Measurements from ENCODE around the gene CFAP206. TPM values are rescaled to one million over a fixed set of nuclear protein-coding genes. Genes with fewer than 3 reads are reported as not detected.

CFAP206 gene
- total RNA-seq, 2 donors from 2014 or later, result 8.7 to 10.5 TPM

DNA sequence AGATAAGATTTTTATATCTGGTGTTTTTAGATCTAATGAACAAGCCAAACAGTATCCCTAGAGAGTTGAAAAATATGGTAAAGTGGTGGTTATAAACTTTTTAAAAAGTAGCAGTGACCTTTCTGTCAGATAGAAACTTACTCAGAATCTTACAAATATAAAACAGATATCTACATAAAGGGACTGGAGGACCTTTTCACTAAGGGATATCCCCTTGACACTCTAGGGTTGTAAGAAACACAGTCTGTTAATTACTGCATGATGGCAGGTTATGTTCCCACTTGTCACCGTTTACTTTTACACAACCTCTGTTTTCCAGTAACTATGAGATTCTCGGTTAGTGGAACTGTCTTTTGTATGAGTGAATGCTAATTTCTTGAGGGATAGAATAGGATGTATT, 11.5 kb downstream of the CFAP206 start:
- no peak for DNase-seq (ENCODE audit: low spot score)
- intact Hi-C loops (cut with DNase I), result no loop called here
- H3K27ac ChIP-seq, result no peak overlapping the region
- no peaks in the 10 kb centered on the region for H3K36me3 ChIP-seq
- H3K9me3 ChIP-seq, result no peaks in the 10 kb centered on the region
- no peaks in the 10 kb centered on the region for H3K27me3 ChIP-seq (replicated peaks; ENCODE audit: insufficient read depth)
- H3K4me1 ChIP-seq (replicated peaks), result no peaks in the 10 kb centered on the region
- H3K4me3 ChIP-seq, result no peak overlapping the region
- TF ChIP-seq POLR2A (IDR thresholded peaks at IDR 0.05) (no peak), POLR2AphosphoS5 (IDR thresholded peaks at IDR 0.05) (no peak)
- TF ChIP-seq, protein P1, sequence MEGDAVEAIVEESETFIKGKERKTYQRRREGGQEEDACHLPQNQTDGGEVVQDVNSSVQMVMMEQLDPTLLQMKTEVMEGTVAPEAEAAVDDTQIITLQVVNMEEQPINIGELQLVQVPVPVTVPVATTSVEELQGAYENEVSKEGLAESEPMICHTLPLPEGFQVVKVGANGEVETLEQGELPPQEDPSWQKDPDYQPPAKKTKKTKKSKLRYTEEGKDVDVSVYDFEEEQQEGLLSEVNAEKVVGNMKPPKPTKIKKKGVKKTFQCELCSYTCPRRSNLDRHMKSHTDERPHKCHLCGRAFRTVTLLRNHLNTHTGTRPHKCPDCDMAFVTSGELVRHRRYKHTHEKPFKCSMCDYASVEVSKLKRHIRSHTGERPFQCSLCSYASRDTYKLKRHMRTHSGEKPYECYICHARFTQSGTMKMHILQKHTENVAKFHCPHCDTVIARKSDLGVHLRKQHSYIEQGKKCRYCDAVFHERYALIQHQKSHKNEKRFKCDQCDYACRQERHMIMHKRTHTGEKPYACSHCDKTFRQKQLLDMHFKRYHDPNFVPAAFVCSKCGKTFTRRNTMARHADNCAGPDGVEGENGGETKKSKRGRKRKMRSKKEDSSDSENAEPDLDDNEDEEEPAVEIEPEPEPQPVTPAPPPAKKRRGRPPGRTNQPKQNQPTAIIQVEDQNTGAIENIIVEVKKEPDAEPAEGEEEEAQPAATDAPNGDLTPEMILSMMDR (IDR thresholded peaks at IDR 0.05), result no peak
- 72% methylated on average over 2 of the region's 2 CpGs for WGBS

DNA sequence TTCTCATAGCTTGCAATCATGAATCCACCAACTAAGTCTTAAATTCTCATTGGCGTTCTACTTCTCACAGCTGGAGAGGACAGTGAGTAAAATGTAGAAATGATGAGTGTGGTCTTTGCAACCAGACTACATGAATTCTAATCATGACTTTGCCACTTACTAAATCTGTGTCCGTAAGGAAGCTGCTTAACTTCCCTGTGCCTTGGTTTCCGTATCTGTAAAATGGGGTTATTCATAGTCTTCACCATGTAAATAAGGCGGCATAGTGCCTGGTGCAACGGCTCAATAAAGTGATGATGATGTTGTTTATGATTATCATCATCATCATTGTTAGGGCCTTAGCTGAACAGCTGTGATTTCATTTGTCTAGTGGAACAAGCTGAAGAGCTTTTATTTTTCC, 12.6 kb downstream of the CFAP206 start:
- H3K36me3 ChIP-seq, result no peaks in the 10 kb centered on the region
- no peak overlapping the region for H3K4me3 ChIP-seq
- TF ChIP-seq, protein P1 (IDR thresholded peaks at IDR 0.05), result no peak
- TF ChIP-seq POLR2AphosphoS5 (IDR thresholded peaks at IDR 0.05) (no peak), POLR2A (IDR thresholded peaks at IDR 0.05) (no peak)
- H3K9me3 ChIP-seq, result no peaks in the 10 kb centered on the region
- WGBS, result 91% methylated on average over 5 of the region's 5 CpGs
- no peak for DNase-seq (ENCODE audit: low spot score)
- intact Hi-C loops (cut with DNase I), result no loop called here
- no peaks in the 10 kb centered on the region for H3K4me1 ChIP-seq (replicated peaks)
- H3K27me3 ChIP-seq (replicated peaks; ENCODE audit: insufficient read depth), result no peaks in the 10 kb centered on the region
- no peak overlapping the region for H3K27ac ChIP-seq

DNA sequence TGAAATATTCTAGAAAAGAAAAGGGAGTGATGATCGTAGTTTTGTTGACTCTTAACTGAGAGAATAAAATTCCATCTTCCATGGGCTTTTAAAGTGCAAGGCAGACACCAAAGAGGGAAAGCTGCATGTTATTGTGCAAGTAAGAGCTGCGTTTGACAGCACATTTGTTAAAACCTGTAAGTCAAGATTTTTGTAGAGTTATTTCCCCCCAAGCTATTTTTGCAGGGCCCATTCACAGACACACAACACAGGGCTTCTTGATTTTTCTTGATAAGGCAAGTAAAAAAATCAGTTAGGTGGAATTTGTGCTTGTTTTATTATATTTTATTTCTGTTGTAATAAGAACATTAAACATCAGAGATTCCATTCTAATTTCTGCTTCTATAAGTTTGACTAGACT, 13.8 kb downstream of the CFAP206 start:
- Histone ChIP-seq H3K36me3 (no peaks in the 10 kb centered on the region), H3K27me3 (replicated peaks; ENCODE audit: insufficient read depth) (no peaks in the 10 kb centered on the region), H3K27ac (peak overlapping the region in 1 of 2 donors; percentile 69), H3K9me3 (no peaks in the 10 kb centered on the region), H3K4me3 (no peak overlapping the region), H3K4me1 (replicated peaks) (no peaks in the 10 kb centered on the region)
- WGBS, result 19% methylated on average over 2 of the region's 2 CpGs
- TF ChIP-seq POLR2AphosphoS5 (IDR thresholded peaks at IDR 0.05), result peak; percentile 63
- TF ChIP-seq, protein P1 (IDR thresholded peaks at IDR 0.05), result no peak
- DNase-seq (ENCODE audit: low spot score), result peak; percentile 48
- intact Hi-C loops (cut with DNase I), result no loop called here

DNA sequence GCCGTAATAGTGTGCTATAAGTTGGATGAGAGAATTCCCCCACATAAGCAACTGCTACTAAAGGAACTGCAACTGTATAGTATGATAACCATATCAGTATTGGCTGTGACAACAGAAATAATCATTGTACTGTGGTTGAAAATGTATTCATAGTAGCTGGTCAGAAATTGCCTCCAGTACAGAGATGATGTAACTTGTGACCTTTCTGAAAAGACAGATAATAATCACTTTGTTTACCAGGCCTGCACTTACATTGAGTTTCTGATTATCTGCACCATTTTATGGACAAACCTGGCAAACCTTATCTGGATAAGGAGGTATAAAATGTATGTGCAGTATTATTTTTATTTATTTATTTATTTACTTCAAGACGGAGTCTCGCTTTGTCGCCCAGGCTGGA, 19.0 kb downstream of the CFAP206 start:
- TF ChIP-seq, protein P1 (IDR thresholded peaks at IDR 0.05), result no peak
- TF ChIP-seq POLR2A (IDR thresholded peaks at IDR 0.05), result no peak
- TF ChIP-seq POLR2AphosphoS5 (IDR thresholded peaks at IDR 0.05), result no peak
- H3K36me3 ChIP-seq, result no peaks in the 10 kb centered on the region

DNA sequence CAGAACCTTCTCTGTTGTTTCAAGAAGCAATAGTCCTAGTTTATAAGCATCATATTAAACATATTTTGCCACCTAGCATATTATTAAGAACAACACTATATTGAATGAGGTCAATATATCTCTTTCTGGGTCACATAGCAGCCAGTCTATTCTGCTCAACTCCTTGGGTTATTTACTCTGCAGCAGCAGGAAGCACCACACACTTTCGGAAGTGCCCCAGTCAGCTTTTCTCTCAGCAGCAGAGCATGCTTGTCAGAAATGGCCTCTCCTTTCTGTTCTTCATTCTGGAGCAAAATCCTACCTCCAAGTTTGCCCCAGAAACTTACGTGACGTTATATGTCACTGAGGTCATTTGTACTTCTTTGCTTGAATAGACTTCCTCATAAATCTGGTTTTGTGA, 22.7 kb downstream of the CFAP206 start:
- no peaks in the 10 kb centered on the region for H3K36me3 ChIP-seq
- H3K27me3 ChIP-seq (replicated peaks; ENCODE audit: insufficient read depth), result no peaks in the 10 kb centered on the region
- H3K4me1 ChIP-seq (replicated peaks), result no peaks in the 10 kb centered on the region
- WGBS, result 56% methylated on average over 3 of the region's 3 CpGs
- H3K4me3 ChIP-seq, result no peak overlapping the region
- H3K9me3 ChIP-seq, result no peaks in the 10 kb centered on the region
- TF ChIP-seq POLR2A (IDR thresholded peaks at IDR 0.05) (no peak), POLR2AphosphoS5 (IDR thresholded peaks at IDR 0.05) (no peak)
- TF ChIP-seq, protein P1 (IDR thresholded peaks at IDR 0.05), result no peak
- no peak for DNase-seq (ENCODE audit: low spot score)
- intact Hi-C loops (cut with DNase I), result no loop called here
- no peak overlapping the region for H3K27ac ChIP-seq

More for the DNA sequence above, 19.0 kb downstream of the CFAP206 start:
- DNase-seq (ENCODE audit: low spot score), result no peak
- WGBS, result 96% methylated on average over 4 of the region's 4 CpGs
- Histone ChIP-seq H3K4me1 (replicated peaks) (no peaks in the 10 kb centered on the region), H3K4me3 (no peak overlapping the region), H3K27ac (no peak overlapping the region), H3K9me3 (no peaks in the 10 kb centered on the region), H3K27me3 (replicated peaks; ENCODE audit: insufficient read depth) (no peaks in the 10 kb centered on the region)
- intact Hi-C loops (cut with DNase I), result no loop called here
